ENCODE results near the gene CCDC85B.

The CCDC85B gene

DNA sequence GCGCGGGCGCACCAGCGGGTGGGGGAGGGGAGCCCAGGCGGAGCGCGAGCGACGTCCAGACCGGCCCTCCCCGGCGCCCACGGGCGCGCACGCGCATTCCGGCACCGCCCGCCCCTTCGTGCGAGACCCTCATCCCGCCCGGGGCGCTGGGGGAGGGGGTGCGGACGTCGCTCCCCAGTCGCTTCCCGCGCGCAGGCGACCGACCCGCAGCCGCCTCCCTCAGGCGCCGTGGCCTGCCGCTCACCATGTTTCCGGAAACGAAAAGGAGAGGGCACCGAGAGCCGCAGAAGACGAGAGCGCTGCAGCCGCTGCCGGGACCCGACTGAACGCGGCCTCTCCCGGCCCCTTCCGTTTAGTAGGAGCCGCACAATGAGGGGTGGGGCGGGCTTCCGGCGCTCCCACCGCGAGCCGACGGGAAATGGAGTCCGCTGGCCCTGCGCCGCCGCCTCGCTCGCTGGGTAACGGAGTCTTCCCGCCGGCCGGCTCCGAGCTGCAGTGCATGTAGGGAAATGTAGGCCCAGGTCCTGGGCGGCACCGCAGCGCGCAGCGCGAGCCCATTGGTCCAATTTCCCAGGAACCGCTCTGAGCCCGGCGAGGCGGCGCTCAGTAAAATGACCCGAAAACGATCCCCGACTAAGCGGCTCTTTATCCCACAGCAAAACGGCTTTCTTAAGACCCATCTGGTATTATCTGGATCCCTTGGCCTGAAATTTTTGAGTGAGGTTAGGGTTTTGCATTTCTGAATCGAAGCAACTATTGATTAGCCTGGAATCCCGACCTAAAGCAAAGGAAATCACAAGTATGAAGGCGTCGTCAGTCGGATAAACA, 32.4 kb upstream of the CCDC85B start, which contains the start of gene CFL1:
Gene CFL1, minus strand, starts transcription at position 328 of the 828 bp plus-strand sequence. Its CDS starts 81 bp downstream, at position 247.
- peak; percentile 93 to 95 for DNase-seq (ENCODE audit: low read depth in 2 of 2)

GRCh38 chr11:65858681-65859087, 31.8 kb upstream of the CCDC85B start:
- no peak for DNase-seq (ENCODE audit: low read depth in 2 of 2)

DNA sequence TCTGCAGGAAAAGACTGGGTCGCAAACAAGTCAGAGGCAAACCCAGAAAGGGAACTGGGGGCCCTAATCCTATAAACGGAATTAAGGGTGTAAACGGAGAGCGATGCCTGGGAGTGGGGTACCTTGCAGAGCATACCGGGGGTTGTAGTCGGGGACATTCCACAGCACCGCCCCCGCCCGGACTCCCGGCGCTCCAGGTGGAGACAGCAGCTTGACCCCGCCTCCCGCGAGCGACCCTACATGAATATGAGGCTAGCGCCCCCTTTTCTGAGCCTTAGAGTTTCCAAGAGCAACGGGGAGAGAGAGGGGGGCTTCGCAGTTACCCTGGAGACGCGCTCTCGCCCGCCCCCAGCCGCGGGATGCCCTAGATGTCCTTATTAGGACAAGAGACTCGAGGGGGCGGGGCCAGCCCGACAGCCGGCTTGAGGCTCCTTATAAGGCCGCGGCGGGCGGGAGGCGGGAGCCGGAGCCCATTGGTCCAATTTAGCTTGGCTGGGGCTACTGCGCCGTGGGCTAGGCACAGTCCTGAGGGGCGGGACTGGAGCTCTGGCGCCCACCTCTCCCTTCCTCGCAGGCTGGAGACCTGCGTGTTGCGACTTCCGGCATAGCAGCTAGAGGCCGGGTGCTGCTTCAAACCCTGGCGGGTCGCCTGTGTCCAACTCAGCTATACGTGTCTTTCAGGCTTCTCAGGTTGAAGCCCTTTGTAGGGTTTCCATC, 31.2 kb upstream of the CCDC85B start:
- peak; percentile 96 for DNase-seq (ENCODE audit: low read depth in 2 of 2)

GRCh38 chr11:65859812-65860277, 30.6 kb upstream of the CCDC85B start:
- DNase-seq (ENCODE audit: low read depth in 2 of 2), result no peak

- peak; percentile 89 to 95 for DNase-seq (ENCODE audit: low read depth in 2 of 2)
Observed at GRCh38 chr11:65860278-65861164, 30.0 kb upstream of the CCDC85B start, which contains the start of gene MUS81. MUS81 (plus strand) TSS chr11:65860433; CDS start chr11:65860754, 321 bp downstream.

- no peak for DNase-seq (ENCODE audit: low read depth in 2 of 2)
Observed at GRCh38 chr11:65861165-65861505, 29.3 kb upstream of the CCDC85B start.

DNA sequence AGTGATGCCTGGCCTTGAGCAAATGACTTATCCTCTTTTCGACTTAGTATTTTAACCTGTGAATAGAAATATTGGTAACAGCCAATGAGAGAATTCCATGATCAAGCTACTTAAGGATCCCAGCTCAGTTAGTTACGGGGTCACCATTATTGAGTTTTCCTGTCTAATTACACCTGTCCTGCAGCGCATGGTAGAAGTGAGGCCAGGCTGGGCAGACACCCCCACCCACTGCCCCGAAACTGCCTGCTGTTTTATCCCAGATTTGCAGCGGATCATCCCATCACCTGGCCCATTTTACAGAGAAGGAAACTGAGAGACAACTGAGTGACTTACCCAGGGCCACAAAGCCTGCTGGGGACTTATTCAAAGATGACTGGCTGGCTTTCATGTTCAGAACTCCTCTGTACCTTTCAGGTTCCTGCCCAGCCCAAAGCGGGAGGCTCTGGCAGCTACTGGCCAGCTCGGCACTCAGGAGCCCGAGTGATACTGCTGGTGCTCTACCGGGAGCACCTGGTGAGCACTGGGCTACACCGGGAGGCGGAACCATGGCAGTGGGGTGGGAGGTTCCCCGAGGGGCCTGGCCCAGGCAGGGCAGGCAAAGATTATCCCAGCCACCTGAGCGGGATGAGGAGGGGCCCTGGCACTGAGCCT, 28.8 kb upstream of the CCDC85B start:
- DNase-seq (ENCODE audit: low read depth in 2 of 2), result no peak

- DNase-seq (ENCODE audit: low read depth in 2 of 2), result no peak
Observed at GRCh38 chr11:65862191-65862735, 28.2 kb upstream of the CCDC85B start.

DNA sequence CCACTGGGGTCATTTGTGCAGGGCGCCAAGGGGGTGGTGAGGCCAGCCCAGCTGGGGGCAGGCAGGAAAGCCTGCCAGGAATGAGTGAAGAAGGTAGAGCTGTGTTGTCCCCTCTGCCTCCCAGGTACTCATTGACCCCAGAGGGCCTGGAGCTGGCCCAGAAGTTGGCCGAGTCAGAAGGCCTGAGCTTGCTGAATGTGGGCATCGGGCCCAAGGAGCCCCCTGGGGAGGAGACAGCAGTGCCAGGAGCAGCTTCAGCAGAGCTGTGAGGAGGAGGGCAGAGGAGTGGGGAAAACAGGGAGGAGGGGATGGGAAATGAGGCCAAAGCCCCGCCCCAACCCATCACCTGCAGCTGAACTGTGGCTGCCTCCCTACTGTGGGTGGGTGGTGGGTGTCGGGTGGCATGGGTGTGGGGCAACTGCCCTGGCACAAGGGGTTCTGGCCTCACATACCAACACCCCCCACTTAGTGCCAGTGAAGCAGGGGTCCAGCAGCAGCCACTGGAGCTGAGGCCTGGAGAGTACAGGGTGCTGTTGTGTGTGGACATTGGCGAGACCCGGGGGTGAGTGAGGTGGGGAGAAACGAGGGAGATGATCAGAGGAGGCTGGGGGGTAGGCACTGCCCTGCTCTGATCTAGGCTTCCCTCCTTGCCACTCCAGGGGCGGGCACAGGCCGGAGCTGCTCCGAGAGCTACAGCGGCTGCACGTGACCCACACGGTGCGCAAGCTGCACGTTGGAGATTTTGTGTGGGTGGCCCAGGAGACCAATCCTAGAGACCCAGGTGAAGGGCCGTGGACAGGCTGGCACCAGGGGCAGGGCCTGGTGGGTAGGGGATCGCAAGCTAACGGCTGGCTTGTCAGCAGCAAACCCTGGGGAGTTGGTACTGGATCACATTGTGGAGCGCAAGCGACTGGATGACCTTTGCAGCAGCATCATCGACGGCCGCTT, 27.3 kb upstream of the CCDC85B start:
- no peak for DNase-seq (ENCODE audit: low read depth in 2 of 2)

- no peak for DNase-seq (ENCODE audit: low read depth in 2 of 2)
Observed at GRCh38 chr11:65863889-65864705, 26.4 kb upstream of the CCDC85B start.

- no peak for DNase-seq (ENCODE audit: low read depth in 2 of 2)
Observed at GRCh38 chr11:65864706-65865471, 25.6 kb upstream of the CCDC85B start.

- DNase-seq (ENCODE audit: low read depth in 2 of 2), result no peak
Observed at GRCh38 chr11:65865550-65866172, 24.8 kb upstream of the CCDC85B start.

DNA sequence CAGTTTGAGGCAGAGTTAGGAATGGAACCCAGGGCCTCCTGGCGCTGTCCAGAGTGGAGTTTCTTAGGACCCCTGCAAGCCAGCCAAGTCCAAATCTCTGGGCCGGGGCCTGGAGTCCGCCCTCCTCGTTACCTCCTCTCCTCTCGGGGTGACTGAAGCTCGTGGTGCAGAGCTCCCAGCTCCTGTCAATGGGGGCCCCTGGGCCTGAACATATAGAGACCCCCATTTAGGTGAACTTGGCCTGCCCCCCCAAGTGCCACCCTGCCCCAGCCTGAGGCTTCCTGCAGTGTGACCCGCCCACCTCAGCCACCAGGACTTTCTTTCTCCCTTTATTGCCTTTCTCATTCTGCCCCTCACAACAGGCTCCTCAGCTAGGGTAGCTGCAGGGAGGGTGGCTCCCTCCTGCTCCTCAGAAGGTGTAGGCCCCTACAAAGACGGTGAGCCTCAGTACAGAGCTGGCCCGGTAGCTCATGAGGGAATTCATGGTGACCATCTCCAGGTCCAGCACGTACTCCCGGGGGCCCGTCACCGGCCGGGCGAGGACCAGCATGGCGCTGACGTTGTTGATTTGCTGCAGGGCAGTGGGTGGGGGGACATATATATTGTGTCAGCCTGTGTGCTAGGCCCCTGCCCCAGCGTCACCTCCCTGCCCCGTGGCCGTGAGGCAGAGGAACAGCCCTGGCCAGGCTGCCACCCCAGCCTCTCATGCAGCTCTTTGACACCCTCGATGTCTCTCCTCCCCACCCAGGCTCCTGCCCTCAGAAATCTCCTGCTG, 23.8 kb upstream of the CCDC85B start:
- no peak for DNase-seq (ENCODE audit: low read depth in 2 of 2)

- no peak for DNase-seq (ENCODE audit: low read depth in 2 of 2)
Observed at GRCh38 chr11:65867284-65868071, 23.0 kb upstream of the CCDC85B start.

DNA sequence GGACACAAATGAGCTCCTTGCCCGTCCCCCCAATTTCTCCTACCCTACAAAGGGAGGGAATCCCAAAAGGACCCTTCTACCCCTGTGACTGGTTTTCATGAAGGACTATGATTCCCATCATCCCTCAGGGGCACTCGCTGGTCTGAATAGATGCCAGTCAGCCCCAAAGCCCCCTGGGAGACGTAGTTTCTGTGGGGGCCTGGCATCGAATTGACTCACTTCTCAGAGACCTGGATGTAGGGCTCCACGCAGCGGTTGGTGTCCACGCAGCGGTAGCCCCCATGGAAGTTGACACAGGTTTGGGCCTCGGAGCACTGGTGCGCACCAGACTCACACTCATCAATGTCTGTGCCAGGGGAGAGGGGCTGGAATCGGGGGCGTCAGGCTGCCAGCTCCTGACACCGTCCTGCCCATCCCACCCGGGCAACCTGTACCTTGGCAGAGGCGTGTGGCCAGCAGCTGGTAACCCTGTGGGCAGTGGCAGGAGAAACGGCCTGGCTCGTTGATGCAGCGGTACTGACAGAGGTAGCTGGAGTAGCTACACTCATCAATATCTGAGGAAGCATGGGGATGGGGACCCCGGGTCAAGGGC, 22.3 kb upstream of the CCDC85B start:
- DNase-seq (ENCODE audit: low read depth in 2 of 2), result no peak

GRCh38 chr11:65868907-65869306, 21.6 kb upstream of the CCDC85B start:
- no peak for DNase-seq (ENCODE audit: low read depth in 2 of 2)
